Measurements from ENCODE around the gene IL18R1.

GRCh38 chr2:102433973-102434654 is 78.5 kb downstream of the IL18R1 start:
- TF ChIP-seq CTCF (optimal IDR thresholded peaks at IDR 0.05 in 1 of 3, IDR thresholded peaks at IDR 0.05 in 1 of 3, conservative IDR thresholded peaks at IDR 0.05 in 1 of 3; ENCODE audit: extremely low read depth in 1 of 3, insufficient read depth in 2 of 3, low read length in 3 of 3) (no peak), EZH2 (IDR thresholded peaks at IDR 0.05; ENCODE audit: low read length) (no peak)
